Thoracic aorta (tissue), 2 donors: ENCODE data around the gene KAT8. TPM values are rescaled to one million over a fixed set of nuclear protein-coding genes. Genes with fewer than 3 reads are reported as not detected.

Source experiments
- ATAC-seq: fragments of 150-250 bp; one replicate; pipeline ENCODE4 v1.8.0; 2017; ENCODE audit warnings: low read depth; ENCODE audit not compliant: insufficient number of reproducible peaks, low FRiP score
- DNase-seq: peaks from one replicate; pipeline ENCODE4 v3.0.0-alpha.2; 2020; ENCODE audit warnings: low spot score
- H3K27ac ChIP-seq, 2 donors: fragments of 200-600 bp; sonication (generic); 1 replicate in 1 of 2; 2 replicates in 1 of 2; pipeline ENCODE4 v1.5.1; 2016; ENCODE audit warnings: mild to moderate bottlenecking in 2 of 2, moderate library complexity in 2 of 2
- H3K27me3 ChIP-seq: fragments of 200-600 bp; sonication (generic); replicated peaks from 2 replicates; pipeline ENCODE4 v1.6.0; 2016; ENCODE audit warnings: mild to moderate bottlenecking; ENCODE audit not compliant: insufficient read depth
- H3K36me3 ChIP-seq: fragments of 200-600 bp; sonication (generic); one replicate; pipeline ENCODE4 v1.5.1; 2016
- H3K4me1 ChIP-seq, 2 donors: fragments of 200-600 bp; sonication (generic); 1 replicate in 1 of 2; 2 replicates in 1 of 2; pipeline versions ENCODE4 v1.5.1 to v1.6.0; 2016; ENCODE audit warnings: low read depth in 2 of 2, mild to moderate bottlenecking in 1 of 2; ENCODE audit not compliant: control insufficient read depth in 1 of 2
- H3K4me3 ChIP-seq: fragments of 200-600 bp; sonication (generic); 2 replicates; pipeline ENCODE4 v1.5.1; 2016; ENCODE audit warnings: mild to moderate bottlenecking
- H3K9me3 ChIP-seq: fragments of 200-600 bp; sonication (generic); 2 replicates; pipeline ENCODE4 v1.5.1; 2016
- CTCF ChIP-seq: fragments of 200-600 bp; sonication (generic); IDR thresholded peaks from one replicate; pipeline ENCODE4 v1.5.1; 2019; ENCODE audit warnings: antibody characterized with exemption
- total RNA-seq, 2 donors: library from RNA; depleted of rRNA; stranded (reverse); fragments of >200 nt; gene quantifications; one replicate each; pipeline versions ENCODE4 v1.1.0 to v1.2.3, GENCODE V29; 2016

KAT8 gene
- total RNA-seq, 2 donors from 2014 or later: 62.5 to 75.7 TPM

- Histone ChIP-seq H3K36me3 (peaks cover 29% of the 10 kb centered on the region), H3K9me3 (no peaks in the 10 kb centered on the region), H3K27ac (peak overlapping the region in 1 of 2 donors; percentile 45), H3K27me3 (no peaks in the 10 kb centered on the region), H3K4me3 (no peak overlapping the region), H3K4me1 (peaks cover 6 to 35% of the 10 kb centered on the region in 2 donors)
- TF ChIP-seq CTCF: no peak
- ATAC-seq (no peak), DNase-seq (no peak)
Measured at GRCh38 chr16:31113121-31114120, 4.0 kb upstream of the KAT8 start.

GRCh38 chr16:31114468-31114867 lies 3.0 kb upstream of the KAT8 start:
- ATAC-seq (no peak), DNase-seq (no peak)
- no peak for TF ChIP-seq CTCF
- no peaks in the 10 kb centered on the region for H3K9me3 ChIP-seq
- peaks cover 11 to 36% of the 10 kb centered on the region in 2 donors for H3K4me1 ChIP-seq
- H3K36me3 ChIP-seq: peaks cover 29% of the 10 kb centered on the region
- no peak overlapping the region for H3K4me3 ChIP-seq
- no peaks in the 10 kb centered on the region for H3K27me3 ChIP-seq
- no peak overlapping the region for H3K27ac ChIP-seq

GRCh38 chr16:31118223-31119155 lies 1.0 kb downstream of the KAT8 start:
- DNase-seq (no peak), ATAC-seq (no peak)
- H3K36me3 ChIP-seq: peaks cover 20% of the 10 kb centered on the region
- H3K4me3 ChIP-seq: peak overlapping the region; percentile 79
- TF ChIP-seq CTCF: no peak
- no peaks in the 10 kb centered on the region for H3K27me3 ChIP-seq
- peak overlapping the region; percentile 82 to 91 for H3K27ac ChIP-seq
- peaks cover 11 to 17% of the 10 kb centered on the region in 2 donors for H3K4me1 ChIP-seq
- H3K9me3 ChIP-seq: no peaks in the 10 kb centered on the region

- Histone ChIP-seq H3K4me3 (no peak overlapping the region), H3K36me3 (peaks cover 25% of the 10 kb centered on the region), H3K9me3 (no peaks in the 10 kb centered on the region), H3K27me3 (no peaks in the 10 kb centered on the region), H3K27ac (no peak overlapping the region), H3K4me1 (peaks cover 11 to 16% of the 10 kb centered on the region in 2 donors)
- ATAC-seq: no peak
- TF ChIP-seq CTCF: no peak
- DNase-seq: no peak
Measured at GRCh38 chr16:31120129-31120528, 2.7 kb downstream of the KAT8 start.

GRCh38 chr16:31125844-31126243 lies 8.4 kb downstream of the KAT8 start:
- Histone ChIP-seq H3K27me3 (no peaks in the 10 kb centered on the region), H3K36me3 (peaks cover 58% of the 10 kb centered on the region), H3K9me3 (no peaks in the 10 kb centered on the region), H3K4me3 (no peak overlapping the region), H3K27ac (no peak overlapping the region), H3K4me1 (no peaks in the 10 kb centered on the region)
- ATAC-seq (no peak), DNase-seq (no peak)
- TF ChIP-seq CTCF: no peak
